ENCODE results near the gene HTATSF1.

DNA sequence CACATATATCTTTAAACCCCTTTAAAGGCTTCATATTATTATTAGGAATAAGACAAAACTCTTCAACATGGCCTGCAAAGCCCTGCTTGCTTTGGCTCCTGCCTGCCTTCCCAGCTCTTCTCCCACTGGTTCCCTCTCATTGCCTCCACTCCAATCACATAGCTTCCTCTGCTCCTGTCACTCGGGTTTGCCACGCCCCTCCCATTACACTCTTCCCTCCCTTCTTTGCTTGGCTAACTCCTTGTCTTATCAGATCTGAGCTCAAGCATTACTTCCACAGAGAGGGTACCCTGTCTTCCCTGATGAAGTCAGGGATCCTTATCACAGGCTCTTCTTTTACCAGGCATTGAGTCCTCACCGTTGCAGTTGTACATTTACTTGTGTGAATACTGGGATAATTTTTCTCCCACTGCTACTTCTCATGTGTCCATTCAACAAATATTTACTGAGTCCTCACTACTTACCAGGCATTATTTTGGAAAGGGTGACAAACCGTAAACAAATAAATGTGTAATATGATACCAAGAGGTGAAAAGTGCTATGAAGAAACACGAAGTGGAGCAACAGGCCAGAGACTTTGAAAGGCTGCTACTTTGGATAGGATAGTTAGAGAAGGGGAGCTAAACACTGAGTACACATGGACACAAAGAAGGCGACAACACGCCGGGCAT, 31.4 kb downstream of the HTATSF1 start:
- TF ChIP-seq POLR2A (IDR thresholded peaks at IDR 0.05; ENCODE audit: low read length) (no peak), RCOR1 (IDR thresholded peaks at IDR 0.05; ENCODE audit: low read depth, low read length) (no peak), CEBPB (IDR thresholded peaks at IDR 0.05) (no peak), RARB (CRISPR knock-in tag; IDR thresholded peaks at IDR 0.05) (no peak)
- TF ChIP-seq, protein P1, sequence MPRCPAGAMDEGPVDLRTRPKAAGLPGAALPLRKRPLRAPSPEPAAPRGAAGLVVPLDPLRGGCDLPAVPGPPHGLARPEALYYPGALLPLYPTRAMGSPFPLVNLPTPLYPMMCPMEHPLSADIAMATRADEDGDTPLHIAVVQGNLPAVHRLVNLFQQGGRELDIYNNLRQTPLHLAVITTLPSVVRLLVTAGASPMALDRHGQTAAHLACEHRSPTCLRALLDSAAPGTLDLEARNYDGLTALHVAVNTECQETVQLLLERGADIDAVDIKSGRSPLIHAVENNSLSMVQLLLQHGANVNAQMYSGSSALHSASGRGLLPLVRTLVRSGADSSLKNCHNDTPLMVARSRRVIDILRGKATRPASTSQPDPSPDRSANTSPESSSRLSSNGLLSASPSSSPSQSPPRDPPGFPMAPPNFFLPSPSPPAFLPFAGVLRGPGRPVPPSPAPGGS (IDR thresholded peaks at IDR 0.05), result no peak
- TF ChIP-seq, protein P2, sequence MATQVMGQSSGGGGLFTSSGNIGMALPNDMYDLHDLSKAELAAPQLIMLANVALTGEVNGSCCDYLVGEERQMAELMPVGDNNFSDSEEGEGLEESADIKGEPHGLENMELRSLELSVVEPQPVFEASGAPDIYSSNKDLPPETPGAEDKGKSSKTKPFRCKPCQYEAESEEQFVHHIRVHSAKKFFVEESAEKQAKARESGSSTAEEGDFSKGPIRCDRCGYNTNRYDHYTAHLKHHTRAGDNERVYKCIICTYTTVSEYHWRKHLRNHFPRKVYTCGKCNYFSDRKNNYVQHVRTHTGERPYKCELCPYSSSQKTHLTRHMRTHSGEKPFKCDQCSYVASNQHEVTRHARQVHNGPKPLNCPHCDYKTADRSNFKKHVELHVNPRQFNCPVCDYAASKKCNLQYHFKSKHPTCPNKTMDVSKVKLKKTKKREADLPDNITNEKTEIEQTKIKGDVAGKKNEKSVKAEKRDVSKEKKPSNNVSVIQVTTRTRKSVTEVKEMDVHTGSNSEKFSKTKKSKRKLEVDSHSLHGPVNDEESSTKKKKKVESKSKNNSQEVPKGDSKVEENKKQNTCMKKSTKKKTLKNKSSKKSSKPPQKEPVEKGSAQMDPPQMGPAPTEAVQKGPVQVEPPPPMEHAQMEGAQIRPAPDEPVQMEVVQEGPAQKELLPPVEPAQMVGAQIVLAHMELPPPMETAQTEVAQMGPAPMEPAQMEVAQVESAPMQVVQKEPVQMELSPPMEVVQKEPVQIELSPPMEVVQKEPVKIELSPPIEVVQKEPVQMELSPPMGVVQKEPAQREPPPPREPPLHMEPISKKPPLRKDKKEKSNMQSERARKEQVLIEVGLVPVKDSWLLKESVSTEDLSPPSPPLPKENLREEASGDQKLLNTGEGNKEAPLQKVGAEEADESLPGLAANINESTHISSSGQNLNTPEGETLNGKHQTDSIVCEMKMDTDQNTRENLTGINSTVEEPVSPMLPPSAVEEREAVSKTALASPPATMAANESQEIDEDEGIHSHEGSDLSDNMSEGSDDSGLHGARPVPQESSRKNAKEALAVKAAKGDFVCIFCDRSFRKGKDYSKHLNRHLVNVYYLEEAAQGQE (IDR thresholded peaks at IDR 0.05), result no peak
